HUES6 (cell line): ENCODE results near the gene TMEM150C.

Experiments
- H3K27ac ChIP-seq: 2 replicates; pipeline ENCODE4 v1.7.0; 2013; ENCODE audit warnings: low read depth, mild to moderate bottlenecking, low read length, inconsistent platforms
- H3K27me3 ChIP-seq: 2 replicates; pipeline ENCODE4 v1.6.1; 2013; ENCODE audit warnings: low read length; ENCODE audit not compliant: control insufficient read depth, insufficient read depth
- H3K36me3 ChIP-seq: 2 replicates; pipeline ENCODE4 v1.6.1; 2013; ENCODE audit warnings: low read length; ENCODE audit not compliant: control insufficient read depth, insufficient read depth
- H3K4me1 ChIP-seq: 2 replicates; pipeline ENCODE4 v1.6.1; 2013; ENCODE audit warnings: low read length; ENCODE audit not compliant: control insufficient read depth, insufficient read depth
- H3K4me3 ChIP-seq: 2 replicates; pipeline ENCODE4 v1.5.1; 2013; ENCODE audit warnings: low read depth, low read length
- H3K9ac ChIP-seq: one replicate; pipeline ENCODE4 v1.6.1; 2013; ENCODE audit warnings: mild to moderate bottlenecking, low read length
- H3K9me3 ChIP-seq: 2 replicates; pipeline ENCODE4 v1.6.1; 2013; ENCODE audit warnings: low read depth, low read length; ENCODE audit not compliant: control insufficient read depth, insufficient read depth

The TMEM150C gene

DNA sequence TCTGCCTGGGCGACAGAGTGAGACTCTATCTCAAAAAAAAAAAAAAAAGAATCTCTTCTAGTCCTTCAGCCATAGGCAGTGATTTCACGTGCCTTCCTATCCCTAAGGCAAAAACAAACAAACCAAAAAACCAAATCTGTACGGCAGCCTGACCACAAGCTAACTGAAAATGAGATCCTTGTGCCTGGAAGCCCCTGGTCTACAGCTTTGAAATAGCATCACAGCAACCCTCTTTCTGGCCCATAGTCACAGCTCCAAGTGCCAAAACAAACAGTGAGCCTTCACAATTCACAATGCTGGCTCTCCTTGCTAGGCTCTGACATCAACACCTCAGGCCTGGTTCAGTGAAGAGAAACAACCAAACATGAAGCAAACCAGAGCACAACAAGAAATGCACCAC, 46.1 kb downstream of the TMEM150C start:
- H3K9ac ChIP-seq = no peak overlapping the region
- H3K27ac ChIP-seq = no peak overlapping the region
- H3K27me3 ChIP-seq = no peaks in the 10 kb centered on the region
- no peak overlapping the region for H3K4me3 ChIP-seq
- H3K4me1 ChIP-seq = peaks cover 7% of the 10 kb centered on the region
- H3K9me3 ChIP-seq = no peaks in the 10 kb centered on the region
- no peaks in the 10 kb centered on the region for H3K36me3 ChIP-seq

DNA sequence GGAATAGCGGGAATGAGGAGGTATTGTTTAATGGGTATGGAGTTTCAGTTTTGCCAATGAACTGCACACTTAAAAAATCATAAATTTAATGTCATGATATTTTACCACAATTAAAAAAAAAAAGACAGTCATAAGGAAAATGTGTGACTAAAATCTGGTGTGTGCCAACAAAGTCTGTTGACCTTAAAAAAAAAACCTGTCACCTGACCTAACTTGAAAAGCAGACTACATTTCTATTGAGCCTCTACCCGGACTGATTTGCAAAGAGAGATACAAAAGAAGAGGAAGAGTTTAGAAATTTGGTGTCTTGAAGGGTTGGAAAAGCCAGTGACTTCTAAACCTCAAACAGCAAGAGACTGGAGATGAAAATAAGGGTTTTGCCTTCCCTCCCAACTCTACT, 48.4 kb downstream of the TMEM150C start:
- Histone ChIP-seq H3K4me3 (no peak overlapping the region), H3K4me1 (peaks cover 7% of the 10 kb centered on the region), H3K9ac (no peak overlapping the region), H3K9me3 (no peaks in the 10 kb centered on the region), H3K36me3 (no peaks in the 10 kb centered on the region), H3K27ac (no peak overlapping the region), H3K27me3 (no peaks in the 10 kb centered on the region)

DNA sequence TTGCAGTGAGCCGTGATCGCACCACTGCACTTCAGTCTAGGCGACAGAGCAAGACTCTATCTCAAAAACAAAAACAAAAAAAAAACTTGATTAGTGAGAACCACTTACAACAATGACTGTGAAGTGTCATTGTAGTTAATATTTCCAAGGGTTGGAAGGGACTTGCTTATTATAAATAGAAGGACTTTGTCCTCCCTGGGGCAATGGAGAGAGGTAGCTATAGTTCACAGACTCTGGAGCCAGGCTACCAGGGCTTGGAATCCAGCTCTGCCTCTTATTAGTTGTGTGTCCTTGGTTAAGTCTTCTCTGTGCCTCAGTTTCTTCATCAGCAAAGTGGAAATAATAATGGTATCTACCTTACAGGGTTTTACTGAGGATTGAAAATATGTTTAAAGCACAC, 51.6 kb downstream of the TMEM150C start:
- H3K4me1 ChIP-seq = no peaks in the 10 kb centered on the region

DNA sequence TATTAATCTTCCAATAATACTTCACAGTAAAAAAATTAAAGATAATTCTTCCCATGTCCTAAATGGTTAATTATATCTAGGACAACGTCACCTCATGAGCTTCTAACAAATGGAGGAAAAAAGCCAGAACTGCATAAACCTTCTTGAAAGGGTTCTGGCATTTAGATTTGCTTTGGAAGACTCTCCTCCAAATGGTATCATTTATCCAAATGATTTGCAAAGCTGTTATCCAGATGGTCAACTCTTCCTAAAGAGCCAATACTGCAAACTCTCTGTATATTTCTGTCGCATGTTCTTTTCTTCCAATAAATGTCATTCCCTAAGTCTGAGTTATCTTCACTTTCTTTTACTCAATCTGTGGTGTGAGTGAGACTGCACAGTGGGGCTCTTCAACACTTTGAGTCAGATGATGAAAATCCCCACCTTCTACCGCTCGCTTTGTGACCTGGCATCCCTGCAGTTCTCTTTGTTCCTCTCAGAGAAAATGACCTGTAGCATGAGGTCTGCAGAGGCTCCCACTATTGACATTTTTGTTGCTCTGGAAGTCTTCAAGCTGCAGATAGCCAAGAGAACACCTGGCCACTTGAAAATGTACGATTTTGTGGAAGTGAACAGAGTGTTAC, 52.9 kb downstream of the TMEM150C start:
- Histone ChIP-seq H3K9ac (no peak overlapping the region), H3K36me3 (no peaks in the 10 kb centered on the region), H3K4me3 (no peak overlapping the region), H3K4me1 (no peaks in the 10 kb centered on the region), H3K9me3 (no peaks in the 10 kb centered on the region), H3K27me3 (no peaks in the 10 kb centered on the region), H3K27ac (no peak overlapping the region)

More for the DNA sequence above, 51.6 kb downstream of the TMEM150C start:
- no peaks in the 10 kb centered on the region for H3K36me3 ChIP-seq
- no peaks in the 10 kb centered on the region for H3K9me3 ChIP-seq
- no peaks in the 10 kb centered on the region for H3K27me3 ChIP-seq
- H3K9ac ChIP-seq = no peak overlapping the region
- no peak overlapping the region for H3K27ac ChIP-seq
- H3K4me3 ChIP-seq = no peak overlapping the region

DNA sequence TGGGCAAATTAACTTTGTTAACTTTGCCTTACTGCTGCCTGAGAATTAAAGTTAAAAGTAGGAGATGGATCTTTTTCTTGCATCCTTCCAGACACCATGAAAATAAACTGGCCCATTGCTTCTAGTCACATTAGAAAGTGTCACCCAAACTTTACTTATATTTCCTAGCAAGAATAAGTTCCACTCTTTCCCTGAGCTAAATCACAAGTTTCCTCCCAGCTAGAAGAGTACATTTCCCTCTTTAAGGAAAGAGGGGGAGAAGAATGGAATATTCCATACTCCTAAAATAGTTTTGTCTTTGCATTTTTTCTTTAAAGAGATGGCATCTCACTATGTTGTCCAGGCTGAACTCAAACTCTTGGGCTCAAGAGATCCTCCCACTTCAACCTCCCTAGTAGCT, 53.8 kb downstream of the TMEM150C start:
- Histone ChIP-seq H3K9me3 (no peaks in the 10 kb centered on the region), H3K27me3 (no peaks in the 10 kb centered on the region), H3K4me3 (no peak overlapping the region), H3K36me3 (no peaks in the 10 kb centered on the region), H3K27ac (no peak overlapping the region), H3K9ac (no peak overlapping the region), H3K4me1 (no peaks in the 10 kb centered on the region)

DNA sequence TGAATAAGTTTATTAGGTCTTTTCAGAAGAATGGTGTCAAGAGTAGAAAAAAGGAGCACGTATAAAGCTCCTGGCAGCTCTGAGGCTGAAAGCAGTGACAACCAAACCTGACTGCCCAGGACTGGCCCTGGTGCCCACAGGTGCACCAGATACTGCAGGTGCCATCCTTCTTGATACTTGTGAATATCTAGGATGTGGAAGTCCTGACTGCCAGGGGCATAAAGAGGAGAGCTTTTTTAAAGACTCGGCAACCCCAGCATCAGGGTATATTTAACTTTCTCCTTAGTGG, 60.7 kb downstream of the TMEM150C start:
- no peaks in the 10 kb centered on the region for H3K27me3 ChIP-seq
- no peaks in the 10 kb centered on the region for H3K9me3 ChIP-seq
- H3K27ac ChIP-seq = no peak overlapping the region
- H3K4me1 ChIP-seq = peaks cover 15% of the 10 kb centered on the region
- no peaks in the 10 kb centered on the region for H3K36me3 ChIP-seq
- no peak overlapping the region for H3K9ac ChIP-seq
- no peak overlapping the region for H3K4me3 ChIP-seq

DNA sequence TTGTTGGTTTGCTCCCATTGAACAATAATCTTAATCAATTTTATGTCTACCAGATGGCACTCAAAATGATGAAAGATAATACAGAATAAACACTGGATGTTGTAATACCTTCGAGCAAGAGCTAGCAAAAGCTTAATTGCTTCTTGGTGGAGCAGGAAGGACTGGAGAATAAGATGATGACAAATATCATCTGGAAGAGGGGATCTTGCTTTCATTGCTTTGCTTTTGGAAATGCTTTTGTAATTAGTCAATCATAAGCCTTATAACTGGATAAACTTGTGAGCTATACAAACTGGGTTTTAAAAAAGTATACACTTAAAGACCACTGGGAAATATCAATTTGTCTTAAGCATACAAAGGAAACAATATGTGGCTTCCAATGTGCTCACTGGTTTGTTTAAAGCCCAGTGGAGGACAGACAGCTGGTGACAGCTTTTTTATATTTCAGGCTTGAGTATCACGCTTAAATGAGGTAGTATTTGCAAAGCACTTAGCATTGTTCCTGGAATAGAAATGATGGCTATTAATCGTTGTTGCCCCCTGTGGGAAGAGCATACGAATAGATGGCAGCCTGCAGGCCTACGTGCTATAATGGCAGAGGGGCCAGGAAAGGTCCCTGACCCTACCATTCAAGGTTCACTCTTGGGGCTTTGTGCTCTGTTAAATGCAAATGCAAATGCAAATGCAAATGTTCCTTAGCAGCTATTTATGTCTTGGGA, 61.2 kb downstream of the TMEM150C start:
- Histone ChIP-seq H3K36me3 (no peaks in the 10 kb centered on the region), H3K27ac (no peak overlapping the region), H3K4me1 (peaks cover 15% of the 10 kb centered on the region), H3K27me3 (no peaks in the 10 kb centered on the region), H3K9ac (no peak overlapping the region), H3K4me3 (no peak overlapping the region), H3K9me3 (no peaks in the 10 kb centered on the region)

DNA sequence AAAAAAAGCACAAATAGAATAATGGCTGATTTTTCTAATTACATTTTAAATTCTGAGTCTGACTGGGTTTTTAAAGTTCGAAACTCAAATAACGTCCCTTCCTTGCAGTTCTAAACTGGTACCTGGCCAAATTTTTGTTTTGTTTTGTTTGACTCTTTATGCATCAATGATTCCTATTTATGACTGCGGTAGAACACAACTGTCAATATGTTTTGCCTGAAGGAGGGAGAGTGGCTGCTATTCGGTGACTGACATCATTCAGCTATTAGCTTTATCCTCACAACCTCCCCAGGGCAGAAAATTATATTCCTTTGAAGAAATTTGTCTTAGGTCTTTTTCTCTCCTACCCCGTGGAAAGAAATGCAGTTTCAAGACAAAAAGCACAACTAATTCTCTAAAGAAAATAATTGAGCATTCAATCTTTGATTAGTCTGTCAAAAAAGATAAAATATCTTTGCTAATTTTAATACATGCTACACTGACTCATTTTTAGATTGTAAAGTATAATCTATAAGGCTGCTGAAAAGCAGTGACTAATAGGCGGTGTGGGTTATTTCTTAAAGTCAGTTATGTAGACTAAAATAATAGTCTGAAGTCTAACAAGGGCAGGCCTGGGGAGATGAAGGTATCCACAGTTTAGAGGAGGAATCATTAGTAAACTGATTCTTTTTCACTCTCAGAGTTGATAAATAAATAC, 61.9 kb downstream of the TMEM150C start:
- H3K4me1 ChIP-seq = peaks cover 15% of the 10 kb centered on the region
- H3K9ac ChIP-seq = no peak overlapping the region
- H3K9me3 ChIP-seq = no peaks in the 10 kb centered on the region
- no peak overlapping the region for H3K4me3 ChIP-seq
- H3K27ac ChIP-seq = no peak overlapping the region
- no peaks in the 10 kb centered on the region for H3K27me3 ChIP-seq
- no peaks in the 10 kb centered on the region for H3K36me3 ChIP-seq

DNA sequence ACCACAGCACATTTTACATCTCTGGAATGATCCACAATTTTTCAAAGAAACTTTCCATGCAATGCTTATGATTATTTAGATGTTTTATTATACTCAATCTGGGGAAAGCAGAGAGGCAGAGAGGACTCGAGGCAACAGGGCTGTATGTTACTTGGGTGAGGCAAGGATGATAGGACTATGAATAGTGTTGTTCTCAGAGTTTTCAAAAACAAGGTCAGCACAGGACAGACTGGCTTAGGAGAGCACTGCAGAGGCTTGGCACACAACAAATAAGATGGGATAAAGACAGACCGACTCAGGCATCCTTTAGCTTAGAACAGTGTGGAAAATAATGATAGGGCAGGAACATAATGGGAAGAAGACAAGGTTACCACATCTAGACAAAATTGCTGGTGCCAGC, 65.4 kb downstream of the TMEM150C start:
- no peaks in the 10 kb centered on the region for H3K27me3 ChIP-seq
- H3K4me1 ChIP-seq = peaks cover 13% of the 10 kb centered on the region
- H3K9ac ChIP-seq = no peak overlapping the region
- no peaks in the 10 kb centered on the region for H3K9me3 ChIP-seq
- no peak overlapping the region for H3K27ac ChIP-seq
- no peaks in the 10 kb centered on the region for H3K36me3 ChIP-seq
- H3K4me3 ChIP-seq = no peak overlapping the region

DNA sequence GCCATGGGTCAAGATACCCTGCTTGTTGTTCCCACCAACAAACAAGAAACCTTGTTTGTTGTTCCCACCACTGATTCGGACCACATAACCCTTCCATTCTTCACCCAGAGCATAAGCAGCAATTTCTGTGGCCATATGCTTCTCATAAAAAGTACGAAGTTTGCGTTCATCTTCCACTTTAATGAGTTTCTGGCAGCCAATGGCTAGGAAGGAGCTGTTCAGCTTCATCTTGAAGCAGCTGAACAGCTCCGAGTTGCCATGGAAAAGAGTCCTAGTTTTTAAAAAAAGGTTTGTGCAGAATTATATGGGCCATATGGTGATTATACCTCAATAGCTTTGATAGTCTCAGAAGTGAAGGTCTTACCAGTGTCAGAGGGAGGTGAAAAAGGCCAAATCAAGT, 66.1 kb downstream of the TMEM150C start:
- H3K4me3 ChIP-seq = no peak overlapping the region
- H3K36me3 ChIP-seq = no peaks in the 10 kb centered on the region
- no peak overlapping the region for H3K27ac ChIP-seq
- peaks cover 6% of the 10 kb centered on the region for H3K4me1 ChIP-seq
- H3K9me3 ChIP-seq = no peaks in the 10 kb centered on the region
- no peak overlapping the region for H3K9ac ChIP-seq
- H3K27me3 ChIP-seq = no peaks in the 10 kb centered on the region

DNA sequence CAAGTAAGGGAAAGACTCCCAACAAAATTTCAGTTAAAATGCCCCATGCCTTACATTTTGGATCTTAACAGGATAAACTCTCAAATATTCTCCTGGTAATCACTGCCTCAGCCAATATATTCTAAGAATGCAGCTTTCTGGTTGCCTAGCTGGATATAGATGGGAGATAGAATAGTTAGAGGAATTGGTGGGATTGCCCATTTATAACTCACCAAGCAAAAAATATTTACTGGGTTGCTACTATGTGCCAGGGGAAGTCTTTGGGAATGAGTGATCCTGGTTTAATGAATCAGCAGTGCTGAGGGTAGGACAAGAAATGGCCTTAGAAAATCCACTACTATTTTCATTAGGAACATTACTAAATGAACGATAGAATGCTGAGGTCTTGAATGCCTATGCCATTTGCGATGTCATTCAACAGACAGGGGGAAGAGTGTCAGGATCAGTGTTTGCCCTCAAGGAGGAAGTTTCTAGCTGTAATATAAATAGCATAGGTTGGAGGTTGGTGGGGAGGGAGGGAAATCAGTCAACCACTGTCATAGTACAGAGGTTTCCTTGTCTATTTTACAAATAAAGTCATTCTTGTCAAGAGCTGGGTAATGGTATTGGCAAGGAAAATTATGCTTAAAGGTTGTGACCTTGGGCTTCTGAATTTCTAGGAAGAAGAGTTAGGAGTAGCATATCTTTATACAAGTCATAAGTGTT, 67.9 kb downstream of the TMEM150C start:
- H3K4me1 ChIP-seq = no peaks in the 10 kb centered on the region
- no peaks in the 10 kb centered on the region for H3K9me3 ChIP-seq
- no peaks in the 10 kb centered on the region for H3K27me3 ChIP-seq
- no peak overlapping the region for H3K4me3 ChIP-seq
- no peaks in the 10 kb centered on the region for H3K36me3 ChIP-seq
- H3K27ac ChIP-seq = no peak overlapping the region
- H3K9ac ChIP-seq = no peak overlapping the region
